HK-2 (cell line): ENCODE data around the gene ARPC1A.
"Not testable (repeated sequence)": the region's sequence is repeated elsewhere in the genome, so short reads cannot be mapped to it uniquely, and the experiment has no call there.

ENCODE experiments used
- DNase-seq: peaks from one replicate; pipeline ENCODE4 v3.0.0-alpha.2; 2018; ENCODE audit not compliant: unreplicated experiment

ARPC1A gene

GRCh38 chr7:99322659-99323058 is 3.0 kb upstream of the ARPC1A start:
- DNase-seq = not testable (repeated sequence)

- no peak for DNase-seq
Observed at GRCh38 chr7:99324559-99324958, 1.1 kb upstream of the ARPC1A start.

GRCh38 chr7:99325001-99325493 is 651 bp upstream of the ARPC1A start:
- no peak for DNase-seq

- no peak for DNase-seq
Observed at GRCh38 chr7:99326408-99326782, 697 bp downstream of the ARPC1A start.

GRCh38 chr7:99330314-99330961 is 4.7 kb downstream of the ARPC1A start:
- DNase-seq = not testable (repeated sequence)

- no peak for DNase-seq
Observed at GRCh38 chr7:99331002-99331401, 5.3 kb downstream of the ARPC1A start.

- no peak for DNase-seq
Observed at GRCh38 chr7:99339595-99339994, 13.9 kb downstream of the ARPC1A start.

- DNase-seq = no peak
Observed at GRCh38 chr7:99340659-99341058, 15.0 kb downstream of the ARPC1A start.

GRCh38 chr7:99344061-99344647 is 18.5 kb downstream of the ARPC1A start:
- no peak for DNase-seq

- not testable (repeated sequence) for DNase-seq
Observed at GRCh38 chr7:99350641-99351040, 24.9 kb downstream of the ARPC1A start.

- DNase-seq = no peak
Observed at GRCh38 chr7:99352247-99352646, 26.5 kb downstream of the ARPC1A start.

- DNase-seq = no peak
Observed at GRCh38 chr7:99355098-99355497, 29.4 kb downstream of the ARPC1A start.

GRCh38 chr7:99357701-99358490 is 32.2 kb downstream of the ARPC1A start:
- DNase-seq = no peak

GRCh38 chr7:99358521-99358920 is 32.8 kb downstream of the ARPC1A start:
- not testable (repeated sequence) for DNase-seq

- DNase-seq = no peak
Observed at GRCh38 chr7:99359465-99360154, 33.9 kb downstream of the ARPC1A start.

- DNase-seq = no peak
Observed at GRCh38 chr7:99362801-99363200, 37.1 kb downstream of the ARPC1A start.

GRCh38 chr7:99363286-99363685 is 37.6 kb downstream of the ARPC1A start:
- DNase-seq = no peak

- DNase-seq = peak; percentile 50
Observed at GRCh38 chr7:99365318-99366141, 39.8 kb downstream of the ARPC1A start.

GRCh38 chr7:99366646-99367045 is 40.9 kb downstream of the ARPC1A start:
- no peak for DNase-seq

GRCh38 chr7:99368750-99369389 is 43.2 kb downstream of the ARPC1A start:
- no peak for DNase-seq
